GM21825 (cell line): ENCODE results near the gene NARF.
A peak's percentile ranks its signal among the peaks of the same experiment; 100 is the strongest.
"Not testable (repeated sequence)": the region's sequence is repeated elsewhere in the genome, so short reads cannot be mapped to it uniquely, and the experiment has no call there.

Source experiments
- ATAC-seq: cut with Tn5 transposase; IDR thresholded peaks from one replicate; pipeline ENCODE4 v1.9.1; 2021; ENCODE audit warnings: mild to moderate bottlenecking, moderate library complexity; ENCODE audit not compliant: unreplicated experiment

NARF gene

DNA sequence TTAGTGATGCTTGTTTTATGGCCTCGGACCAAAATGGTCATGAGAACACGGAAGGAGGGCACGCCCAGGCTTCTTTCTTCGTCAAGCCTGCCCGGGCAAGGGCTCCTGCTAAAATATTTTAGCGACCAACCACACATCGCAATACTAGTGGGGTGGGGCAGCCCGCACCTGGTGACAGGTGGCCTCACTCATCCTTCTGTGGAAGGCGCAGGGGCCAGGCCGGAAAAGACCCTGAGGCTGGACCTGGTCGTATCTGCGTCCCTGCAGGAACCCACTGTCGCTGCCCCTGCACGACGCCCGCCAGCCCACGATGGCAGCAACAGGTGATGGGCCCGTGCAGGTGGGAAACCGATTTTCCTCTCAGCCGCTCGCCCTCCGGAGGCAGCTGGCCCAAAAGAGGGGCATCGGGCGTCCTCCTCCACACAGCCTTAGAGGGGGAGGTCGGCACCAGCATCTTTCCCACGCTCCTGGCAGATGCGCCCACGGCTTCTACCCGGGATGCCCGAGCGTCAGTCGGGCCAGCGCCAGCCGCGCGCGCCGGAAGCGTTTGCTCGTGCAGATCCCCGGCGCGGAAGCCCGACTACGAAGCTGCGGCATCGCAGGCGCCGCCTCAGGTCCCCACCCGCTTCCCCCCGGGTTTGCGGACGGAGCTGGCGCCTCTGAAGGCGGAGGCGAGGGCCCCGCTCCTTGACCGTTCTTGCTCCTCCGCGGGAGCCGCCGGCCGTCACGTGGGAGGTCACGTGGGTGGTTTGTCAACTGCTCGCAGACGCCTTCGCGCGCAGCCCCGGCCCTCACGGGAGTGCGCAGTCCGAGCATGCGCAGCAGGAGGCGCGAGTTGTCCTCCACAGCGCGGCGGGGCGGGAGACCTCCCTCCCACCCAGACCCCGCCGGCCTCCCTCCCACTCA lies 38.2 kb downstream of the NARF start:
- ATAC-seq, result peak; percentile 65

DNA sequence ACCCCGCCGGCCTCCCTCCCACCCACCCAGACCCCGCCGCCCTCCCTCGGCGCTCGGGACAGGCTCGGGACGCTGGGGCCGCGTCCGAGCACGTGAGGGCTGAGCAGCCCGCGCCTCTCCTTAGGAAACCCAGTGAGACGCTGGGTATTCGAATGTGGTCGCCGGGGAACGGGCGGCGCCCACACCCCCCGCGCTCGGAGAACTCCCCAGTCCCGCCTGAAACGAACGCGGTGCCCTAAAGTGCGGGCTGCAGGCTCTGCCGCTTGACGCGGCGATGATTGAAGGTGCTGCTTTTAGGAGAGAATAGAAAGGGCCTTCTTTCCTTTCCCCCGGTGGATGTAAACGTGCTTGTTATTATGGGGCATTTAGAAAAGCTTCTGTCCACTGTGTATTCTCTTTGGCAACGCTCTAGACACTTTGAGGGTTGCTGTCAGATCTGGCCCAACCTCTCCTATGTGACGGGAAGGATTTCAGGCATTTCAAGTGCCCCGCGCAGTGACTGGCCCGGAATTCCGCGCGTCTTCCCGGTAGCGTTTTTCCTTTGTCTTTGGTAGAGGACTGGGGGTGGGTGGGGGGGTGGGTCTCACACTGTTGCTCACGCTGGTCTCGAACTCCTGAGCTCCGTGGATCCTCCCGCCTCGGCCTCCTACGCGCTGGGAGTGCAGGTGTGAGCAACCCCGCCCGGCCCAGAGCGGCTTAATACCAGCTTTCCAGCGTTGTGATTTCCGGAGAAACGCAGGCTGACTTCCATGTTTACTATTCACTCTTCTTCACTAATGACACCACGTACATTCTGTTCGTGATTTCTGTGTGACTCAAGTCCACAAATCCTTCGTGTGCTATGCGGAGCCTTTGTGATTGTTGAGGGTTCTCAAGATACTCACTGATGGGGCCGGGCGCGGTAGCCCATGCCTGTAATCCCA lies 39.2 kb downstream of the NARF start:
- no peak for ATAC-seq

- no peak for ATAC-seq
These were observed 43.7 kb downstream of the NARF start for GRCh38 chr17:82502207-82502606.

GRCh38 chr17:82503094-82503727 lies 44.7 kb downstream of the NARF start:
- no peak for ATAC-seq

- ATAC-seq, result no peak
These were observed 45.3 kb downstream of the NARF start for GRCh38 chr17:82503728-82504308.

- no peak for ATAC-seq
These were observed 46.8 kb downstream of the NARF start for GRCh38 chr17:82505296-82505695.

GRCh38 chr17:82506402-82506801 lies 47.9 kb downstream of the NARF start:
- ATAC-seq, result peak; percentile 88

DNA sequence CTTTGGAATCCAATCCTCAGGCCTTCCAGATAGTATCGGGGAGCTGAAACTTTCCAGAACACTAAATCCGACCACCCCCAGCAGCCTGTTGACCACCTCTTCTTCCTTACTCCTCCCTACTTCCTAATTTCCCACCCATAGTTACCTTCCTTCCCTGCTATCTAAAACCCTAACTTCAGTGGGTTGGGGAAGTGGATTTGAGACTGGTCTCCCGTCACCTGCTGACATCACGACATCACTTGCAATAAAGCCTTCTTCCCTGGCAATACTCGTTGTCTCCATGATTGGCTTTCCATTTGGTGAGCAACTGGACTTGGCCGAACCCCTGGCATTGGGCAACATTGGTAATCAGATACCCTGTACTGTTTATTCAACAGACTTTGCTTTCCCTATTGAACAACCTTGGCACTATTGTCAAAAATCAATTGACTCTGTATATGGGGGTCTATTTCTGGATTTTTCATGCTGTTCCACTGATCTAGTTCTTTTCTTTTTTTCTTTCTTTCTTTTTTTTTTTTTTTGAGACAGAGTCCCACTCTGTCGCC lies 49.2 kb downstream of the NARF start:
- ATAC-seq, result no peak

- ATAC-seq, result not testable (repeated sequence)
These were observed 53.1 kb downstream of the NARF start for GRCh38 chr17:82511642-82512041.

DNA sequence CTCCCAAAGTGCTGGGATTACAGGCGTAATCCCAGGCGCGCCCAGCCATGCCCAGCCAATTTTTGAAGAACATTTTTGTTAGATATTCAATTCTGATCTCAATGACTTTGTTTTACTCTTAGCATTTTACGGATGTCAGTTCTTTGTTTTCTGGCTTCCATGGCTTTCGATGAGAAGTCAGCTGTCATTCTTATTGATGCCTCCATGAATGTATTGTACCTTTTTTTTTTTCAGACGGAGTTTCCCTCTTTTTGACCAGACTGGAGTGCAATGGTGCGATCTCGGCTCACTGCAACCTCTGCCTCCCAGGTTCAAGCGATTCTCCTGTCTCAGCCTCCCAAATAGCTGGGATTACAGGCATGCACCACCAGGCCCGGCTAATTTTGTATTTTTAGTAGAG lies 55.3 kb downstream of the NARF start:
- not testable (repeated sequence) for ATAC-seq

DNA sequence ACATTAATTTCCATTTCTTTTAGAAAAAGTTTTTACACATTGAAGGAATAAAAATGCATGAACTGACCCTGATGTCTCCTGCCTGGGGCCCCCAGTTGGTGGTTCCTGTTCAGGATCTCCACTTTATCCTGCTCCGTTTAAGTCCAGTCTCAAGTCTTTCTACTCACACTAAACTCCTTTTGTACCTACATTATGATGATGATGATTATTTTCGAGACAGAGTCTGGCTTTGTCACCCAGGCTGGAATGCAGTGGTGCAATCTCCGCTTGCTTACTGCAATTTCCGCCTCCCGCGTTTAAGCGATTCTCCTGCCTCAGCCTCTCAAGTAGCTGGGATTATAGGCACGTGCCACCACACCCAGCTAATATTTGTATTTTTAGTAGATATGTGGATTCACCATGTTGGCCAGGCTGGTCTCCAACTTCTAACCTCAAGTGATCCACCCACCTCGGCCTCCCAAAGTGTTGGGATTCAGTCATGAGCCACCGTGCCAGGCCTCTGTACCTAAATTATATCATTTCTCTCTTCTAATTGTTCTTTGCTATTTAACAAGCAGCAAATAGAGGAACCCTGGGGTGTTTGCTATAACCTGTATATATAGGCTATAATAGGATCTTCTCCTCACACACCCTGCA lies 58.8 kb downstream of the NARF start:
- ATAC-seq, result no peak

GRCh38 chr17:82518826-82519810 lies 60.6 kb downstream of the NARF start, which contains the start of gene FOXK2:
Gene FOXK2, plus strand, starts transcription at chr17:82519732. Its CDS starts 157 bp downstream, at chr17:82519889.
- ATAC-seq, result peak; percentile 91

DNA sequence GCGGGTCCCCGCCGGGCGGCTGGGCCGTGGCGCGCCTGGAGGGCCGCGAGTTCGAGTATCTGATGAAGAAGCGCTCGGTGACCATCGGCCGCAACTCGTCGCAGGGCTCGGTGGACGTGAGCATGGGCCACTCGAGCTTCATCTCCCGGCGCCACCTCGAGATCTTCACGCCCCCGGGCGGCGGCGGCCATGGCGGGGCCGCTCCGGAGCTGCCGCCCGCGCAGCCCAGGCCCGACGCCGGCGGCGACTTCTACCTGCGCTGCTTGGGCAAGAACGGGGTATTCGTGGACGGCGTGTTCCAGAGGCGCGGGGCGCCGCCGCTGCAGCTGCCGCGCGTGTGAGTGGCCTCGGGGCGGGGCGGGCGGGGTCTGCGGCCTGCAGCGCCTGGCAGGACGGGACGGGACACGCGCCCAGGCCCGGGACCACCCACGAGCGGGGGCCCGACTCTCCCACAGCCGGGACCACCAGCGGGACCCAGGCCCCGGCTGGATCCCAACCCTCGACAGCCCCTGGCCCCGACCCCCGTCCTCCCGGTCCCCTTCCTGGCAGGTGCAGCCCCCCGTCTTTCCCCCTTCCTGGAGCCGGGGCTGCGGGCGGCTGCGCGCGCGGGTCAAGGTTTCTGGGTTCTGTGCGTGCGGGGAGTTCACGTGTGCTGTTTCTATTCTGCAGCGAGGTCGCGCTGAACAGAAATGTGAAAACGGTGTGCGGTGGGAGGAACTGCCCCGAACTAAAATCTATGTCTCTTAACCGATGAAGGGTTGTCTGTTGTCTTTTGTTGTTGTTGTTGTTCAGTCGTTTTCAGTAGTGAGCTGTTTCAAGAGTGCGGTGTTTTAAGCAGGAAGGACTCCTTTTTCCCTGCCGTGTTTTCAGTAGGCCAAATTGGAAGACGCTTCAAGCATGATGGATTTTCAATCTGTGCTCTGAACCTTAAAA lies 61.7 kb downstream of the NARF start:
- peak; percentile 11 for ATAC-seq

GRCh38 chr17:82524540-82524939 lies 66.0 kb downstream of the NARF start:
- ATAC-seq, result no peak

DNA sequence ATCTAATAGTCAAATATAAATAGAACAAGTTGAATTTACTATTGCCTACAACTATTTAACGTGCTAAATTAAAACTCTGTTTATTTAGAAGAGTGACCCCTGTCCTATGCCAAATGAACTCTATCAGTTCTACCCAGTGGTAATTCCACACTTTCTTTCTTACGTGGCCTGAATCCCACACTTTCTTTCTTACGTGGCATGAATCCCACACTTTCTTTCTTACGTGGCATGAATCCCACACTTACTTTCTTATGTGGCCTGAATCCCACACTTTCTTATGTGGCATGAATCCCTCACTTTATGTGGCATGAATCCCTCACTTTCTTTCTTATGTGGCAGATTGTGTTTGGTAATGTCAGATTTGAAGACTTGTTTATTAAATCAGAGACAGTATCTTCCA lies 67.2 kb downstream of the NARF start:
- ATAC-seq, result no peak

DNA sequence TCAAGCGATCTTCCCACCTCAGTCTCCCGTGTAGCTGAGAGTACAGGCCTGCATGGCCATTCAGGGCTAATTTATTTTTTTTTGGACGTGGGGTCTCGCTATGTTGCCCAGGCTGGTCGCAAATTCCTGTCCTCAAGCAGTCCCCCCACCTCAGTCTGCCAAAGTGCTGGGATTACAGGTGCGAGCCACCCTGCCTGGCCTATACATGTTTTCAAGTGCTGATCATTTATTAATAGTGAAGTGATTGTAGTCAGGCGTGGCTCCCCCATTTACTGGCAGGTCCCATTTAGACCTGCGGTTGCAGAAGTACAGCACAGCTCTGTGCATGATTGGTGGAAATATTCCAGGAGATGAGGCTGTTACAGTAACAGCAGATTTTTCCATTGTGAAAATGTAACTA lies 69.4 kb downstream of the NARF start:
- ATAC-seq, result no peak

DNA sequence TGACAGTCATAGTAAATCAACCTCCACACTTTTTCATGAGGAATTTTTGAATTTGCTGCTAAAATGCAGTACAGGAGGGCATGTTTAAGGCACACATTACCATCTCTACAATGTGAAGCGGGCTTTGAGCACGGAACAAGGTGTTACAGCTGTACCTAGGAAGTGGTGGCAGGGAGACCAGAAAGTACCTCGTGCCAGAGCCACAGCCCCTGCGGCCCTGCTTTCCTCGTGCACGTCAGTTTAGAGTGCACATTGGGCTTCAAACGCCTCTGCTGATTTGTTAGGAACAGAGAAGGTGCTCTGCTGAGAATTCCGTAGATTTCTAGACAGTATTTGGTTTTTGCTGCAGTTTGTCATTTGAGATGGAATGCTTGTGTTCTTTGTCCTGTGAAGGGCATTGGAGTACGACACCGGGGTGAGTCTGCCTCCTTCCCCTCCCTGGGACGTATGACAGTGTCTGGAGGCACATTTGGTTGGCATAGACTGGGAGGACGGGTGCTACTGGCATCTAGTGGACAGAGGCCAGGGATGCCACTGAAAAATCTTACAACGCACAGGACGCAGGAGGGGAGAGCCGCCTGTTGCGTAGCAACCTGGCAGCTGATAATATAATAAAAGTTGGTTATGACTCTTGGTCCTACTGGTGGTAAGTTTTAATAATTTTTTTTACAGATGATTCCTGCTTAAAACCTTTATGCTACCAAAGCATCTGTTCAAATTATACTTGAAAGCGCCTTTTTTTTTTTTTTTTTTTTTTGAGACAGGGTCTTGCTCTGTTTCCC lies 70.1 kb downstream of the NARF start:
- no peak for ATAC-seq
